Measurements from ENCODE around the gene DNAJB8. TPM values are rescaled to one million over a fixed set of nuclear protein-coding genes. Genes with fewer than 3 reads are reported as not detected.
A peak's percentile ranks its signal among the peaks of the same experiment; 100 is the strongest.

DNAJB8 gene
- total RNA-seq, 1 experiment from 2014 or later: not detected

GRCh38 chr3:128494367-128494650 lies 27.6 kb upstream of the DNAJB8 start:
- DNase-seq (ENCODE audit: low read depth): no peak

GRCh38 chr3:128493570-128494366 lies 27.1 kb upstream of the DNAJB8 start:
- DNase-seq (ENCODE audit: low read depth): no peak

DNA sequence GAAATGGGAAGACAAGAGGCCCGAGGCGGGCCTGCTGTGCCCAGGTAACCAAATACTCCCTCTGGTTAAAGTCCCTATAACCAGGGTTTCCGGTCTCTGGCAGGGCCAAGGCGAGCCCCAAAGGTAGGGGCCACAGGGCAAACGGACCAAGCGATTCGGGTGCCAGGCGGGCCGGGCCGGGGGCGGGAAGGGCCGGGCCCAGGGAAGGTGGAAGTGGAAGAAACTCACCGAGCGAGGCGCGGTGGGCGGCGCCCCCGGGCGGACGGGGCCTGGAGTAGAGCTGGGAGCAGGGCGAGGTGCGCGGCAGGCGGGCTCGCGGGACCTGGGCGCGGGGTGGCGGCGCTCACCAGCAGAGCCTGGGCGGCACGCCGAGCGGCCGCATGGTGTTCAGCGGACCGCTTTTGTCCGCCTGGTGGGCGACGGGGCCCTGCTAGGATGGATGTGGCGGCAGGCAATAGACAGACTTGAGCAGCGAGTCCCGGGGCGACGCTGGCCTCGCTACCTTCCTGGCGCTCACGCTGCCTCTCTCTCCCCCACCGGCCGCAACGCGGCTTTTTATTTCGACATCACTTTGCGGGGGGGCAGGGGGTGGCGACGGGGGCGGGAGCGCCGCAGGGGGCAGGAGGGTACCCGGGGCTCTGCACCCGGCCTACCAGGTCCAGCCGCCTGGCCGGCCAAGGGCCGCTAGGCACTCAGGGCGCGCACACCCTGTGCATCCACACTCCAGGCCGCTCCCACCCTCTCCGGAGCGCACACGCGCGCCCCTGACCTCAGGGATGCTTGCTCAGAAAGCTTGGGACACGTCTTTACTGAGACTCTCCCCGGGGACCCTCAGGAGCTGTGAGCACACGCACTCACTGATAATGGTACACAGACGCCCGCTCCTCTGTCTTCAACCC lies 26.2 kb upstream of the DNAJB8 start, which contains the start of gene GATA2:
Gene GATA2, minus strand, starts transcription at position 531 of the 899 bp plus-strand sequence. CDS start 6,170 bp downstream, outside the sequence.
- DNase-seq (ENCODE audit: low read depth): peak; percentile 55

DNA sequence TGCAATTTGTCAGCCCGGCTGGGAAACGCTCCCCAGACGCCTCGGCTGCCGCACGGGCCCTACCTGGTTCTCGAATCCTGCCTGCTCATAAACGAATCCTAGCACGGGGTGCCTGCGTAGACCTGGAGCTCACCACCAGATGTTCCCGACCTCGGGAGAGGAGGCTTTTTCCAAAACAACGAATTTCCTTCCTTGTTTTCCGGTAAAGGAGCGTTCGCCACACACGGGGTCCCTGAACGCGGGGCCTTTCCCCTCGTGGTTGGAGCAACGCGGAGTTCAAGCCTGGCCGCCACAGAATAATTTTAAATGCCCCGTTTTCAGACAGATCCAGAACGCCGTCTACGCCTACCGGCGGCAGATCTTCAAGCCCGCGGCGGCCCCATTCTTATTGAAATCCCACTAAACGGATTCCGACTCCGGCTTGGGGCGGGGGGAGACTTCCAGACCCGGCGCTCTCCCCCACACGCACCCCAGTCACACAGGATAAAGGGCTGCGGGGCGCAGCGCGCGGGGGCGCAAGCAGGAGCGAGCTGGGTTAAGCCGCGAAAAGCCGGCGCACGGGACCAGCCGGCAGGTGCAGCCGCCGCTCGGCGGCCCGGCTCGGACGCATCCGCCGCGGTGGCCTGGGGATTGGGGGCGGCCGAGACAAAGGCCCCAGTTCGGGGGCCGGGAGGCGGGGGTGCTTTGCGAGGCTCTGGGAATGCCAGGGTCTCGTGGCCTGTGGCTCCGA lies 25.4 kb upstream of the DNAJB8 start:
- DNase-seq (ENCODE audit: low read depth): no peak

GRCh38 chr3:128491691-128491940 lies 24.9 kb upstream of the DNAJB8 start:
- no peak for DNase-seq (ENCODE audit: low read depth)

- DNase-seq (ENCODE audit: low read depth): no peak
These were observed 24.4 kb upstream of the DNAJB8 start for GRCh38 chr3:128490915-128491690.

DNA sequence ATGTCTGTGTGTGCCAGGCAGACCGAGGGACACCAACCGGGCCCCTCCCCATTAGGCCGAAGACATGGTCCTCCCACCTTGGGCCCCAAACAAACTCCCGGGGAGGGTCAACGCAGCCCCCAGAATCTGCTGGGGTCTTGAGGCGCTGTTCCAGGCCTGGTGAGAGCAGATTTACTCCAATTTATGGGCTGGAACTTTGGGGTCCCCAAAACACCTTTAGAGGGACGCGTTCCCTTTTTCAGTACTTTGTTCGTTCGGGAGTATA lies 23.9 kb upstream of the DNAJB8 start:
- no peak for DNase-seq (ENCODE audit: low read depth)

GRCh38 chr3:128489927-128490649 lies 23.4 kb upstream of the DNAJB8 start:
- peak; percentile 63 for DNase-seq (ENCODE audit: low read depth)

DNA sequence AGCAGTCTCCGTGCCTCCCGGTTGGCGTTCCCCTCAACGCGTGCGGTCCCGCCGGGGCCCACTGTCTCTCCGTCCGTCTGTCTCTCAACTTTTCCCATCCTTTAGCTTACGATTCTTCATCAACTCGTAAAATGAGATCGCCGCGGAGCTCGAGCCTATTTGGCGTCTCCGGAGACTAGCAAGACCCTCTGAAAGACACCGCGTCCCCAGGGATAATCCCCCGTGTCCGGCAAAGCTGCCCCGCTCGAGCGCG lies 22.9 kb upstream of the DNAJB8 start:
- no peak for DNase-seq (ENCODE audit: low read depth)

DNA sequence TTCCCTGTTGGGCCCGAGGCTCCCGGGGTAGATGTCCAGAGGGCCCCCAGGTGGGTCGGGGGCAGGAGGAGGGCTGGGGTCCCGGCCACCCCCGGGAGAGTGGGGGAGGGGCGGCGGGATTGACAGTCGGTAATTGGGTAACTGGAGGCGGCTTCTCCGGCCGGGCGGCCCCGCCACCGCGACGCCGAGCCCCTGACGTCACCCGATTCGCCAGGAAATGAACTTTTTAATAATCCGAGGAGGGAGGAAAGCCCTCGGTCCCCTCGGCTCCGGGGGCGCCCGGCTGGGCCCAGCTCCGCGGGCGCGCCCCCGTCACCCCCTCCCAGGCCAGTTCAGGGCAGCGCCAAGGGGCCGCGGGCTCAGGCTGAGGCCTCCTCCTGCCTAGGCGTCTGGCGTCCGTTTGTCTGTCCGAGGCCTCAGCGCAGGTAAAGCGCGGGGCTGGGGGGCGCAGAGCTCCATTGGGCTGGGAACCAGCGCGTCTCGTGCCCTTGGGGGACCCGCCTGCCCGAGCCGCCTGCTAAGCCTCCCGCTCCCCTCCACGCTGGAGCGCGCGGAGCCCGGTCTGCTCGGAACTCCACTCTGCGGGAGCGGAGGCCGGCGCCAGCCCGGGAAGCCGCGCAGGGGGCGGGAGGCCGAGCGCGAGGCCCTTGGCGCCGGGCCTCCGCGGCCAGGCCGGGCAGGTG lies 22.4 kb upstream of the DNAJB8 start:
- DNase-seq (ENCODE audit: low read depth): peak; percentile 77

- peak; percentile 52 for DNase-seq (ENCODE audit: low read depth)
These were observed 21.9 kb upstream of the DNAJB8 start for GRCh38 chr3:128488636-128488990.

DNA sequence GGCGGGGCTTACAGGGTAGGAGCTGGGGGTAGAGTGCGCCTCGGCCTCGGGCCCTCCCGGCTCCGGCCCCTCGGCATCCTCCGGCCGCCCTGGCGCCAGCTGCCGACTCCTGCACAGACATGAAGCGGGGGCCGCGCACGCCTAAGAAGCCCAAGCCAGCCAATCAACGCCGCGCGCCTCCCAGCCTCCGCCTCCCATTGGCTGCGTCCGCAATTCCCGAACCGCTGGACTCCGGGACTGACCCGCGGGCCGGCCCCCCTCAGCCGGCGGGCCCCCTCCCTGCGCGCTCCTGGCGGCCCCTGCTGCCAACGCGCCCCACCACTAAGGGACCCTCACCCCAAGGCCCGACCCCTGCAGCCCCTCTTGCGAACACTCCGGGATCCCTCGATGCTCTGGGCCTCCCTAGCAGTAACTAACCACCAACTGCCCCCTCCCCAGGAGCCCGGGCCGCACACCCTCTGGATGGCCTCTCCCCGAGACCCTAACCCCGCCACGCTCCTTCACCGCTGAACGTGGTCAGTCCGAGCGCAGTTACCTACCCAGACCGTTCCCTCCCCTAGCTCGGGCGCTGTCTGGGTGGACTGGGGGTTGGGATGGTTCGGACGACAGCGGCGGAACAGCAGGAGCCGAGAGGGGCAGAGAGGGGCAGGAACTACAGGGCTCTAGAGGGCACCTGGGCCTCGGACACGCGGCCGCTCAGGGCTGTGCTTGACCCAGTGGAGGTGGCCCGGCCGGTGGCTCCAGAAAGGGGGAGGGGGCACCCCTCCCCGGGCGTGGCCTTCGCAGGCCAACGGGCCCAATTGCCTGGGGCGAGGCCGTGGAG lies 21.3 kb upstream of the DNAJB8 start:
- DNase-seq (ENCODE audit: low read depth): peak; percentile 95

GRCh38 chr3:128487538-128487812 lies 20.8 kb upstream of the DNAJB8 start:
- DNase-seq (ENCODE audit: low read depth): no peak

DNA sequence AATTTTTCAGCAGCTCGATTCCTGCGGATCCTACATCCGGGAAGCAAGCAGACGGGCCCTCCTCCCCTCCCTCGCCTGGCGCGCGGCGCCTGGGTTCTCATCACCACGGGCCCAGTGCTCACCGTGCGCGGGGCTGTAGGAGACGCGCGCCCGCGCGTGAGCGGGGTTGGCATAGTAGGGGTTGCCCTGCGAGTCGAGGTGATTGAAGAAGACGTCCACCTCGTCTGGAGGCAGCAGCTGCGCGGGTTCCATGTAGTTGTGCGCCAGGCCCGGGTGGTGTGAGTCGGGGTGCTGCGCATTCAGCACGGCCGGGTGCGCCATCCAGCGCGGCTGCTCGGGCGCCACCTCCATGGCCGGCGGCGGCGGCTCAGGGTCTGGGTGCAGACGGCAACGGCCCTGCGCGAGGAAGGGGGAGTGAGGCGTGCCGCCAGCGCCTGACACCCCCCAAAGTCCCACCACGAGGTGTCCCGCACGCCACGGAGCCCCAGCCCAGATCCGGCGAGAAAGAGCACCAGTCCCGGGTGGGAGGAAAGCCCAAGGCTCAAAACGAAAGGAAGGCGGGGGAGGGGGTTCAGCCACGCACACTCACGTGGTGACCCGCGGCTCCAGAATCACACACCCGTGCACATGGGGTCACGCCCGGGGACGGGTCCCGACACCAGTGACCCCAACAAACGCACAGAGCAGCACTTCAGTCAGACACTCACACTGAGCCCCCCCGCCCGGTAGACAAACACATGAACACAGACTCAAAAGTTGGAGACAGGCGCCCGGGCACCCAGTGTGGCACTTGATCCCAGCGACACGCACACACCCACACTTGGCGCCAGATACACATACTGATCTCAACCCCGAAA lies 20.2 kb upstream of the DNAJB8 start:
- peak; percentile 49 for DNase-seq (ENCODE audit: low read depth)

- no peak for DNase-seq (ENCODE audit: low read depth)
These were observed 19.5 kb upstream of the DNAJB8 start for GRCh38 chr3:128486205-128486628.

GRCh38 chr3:128485282-128486204 lies 18.9 kb upstream of the DNAJB8 start:
- DNase-seq (ENCODE audit: low read depth): no peak

DNA sequence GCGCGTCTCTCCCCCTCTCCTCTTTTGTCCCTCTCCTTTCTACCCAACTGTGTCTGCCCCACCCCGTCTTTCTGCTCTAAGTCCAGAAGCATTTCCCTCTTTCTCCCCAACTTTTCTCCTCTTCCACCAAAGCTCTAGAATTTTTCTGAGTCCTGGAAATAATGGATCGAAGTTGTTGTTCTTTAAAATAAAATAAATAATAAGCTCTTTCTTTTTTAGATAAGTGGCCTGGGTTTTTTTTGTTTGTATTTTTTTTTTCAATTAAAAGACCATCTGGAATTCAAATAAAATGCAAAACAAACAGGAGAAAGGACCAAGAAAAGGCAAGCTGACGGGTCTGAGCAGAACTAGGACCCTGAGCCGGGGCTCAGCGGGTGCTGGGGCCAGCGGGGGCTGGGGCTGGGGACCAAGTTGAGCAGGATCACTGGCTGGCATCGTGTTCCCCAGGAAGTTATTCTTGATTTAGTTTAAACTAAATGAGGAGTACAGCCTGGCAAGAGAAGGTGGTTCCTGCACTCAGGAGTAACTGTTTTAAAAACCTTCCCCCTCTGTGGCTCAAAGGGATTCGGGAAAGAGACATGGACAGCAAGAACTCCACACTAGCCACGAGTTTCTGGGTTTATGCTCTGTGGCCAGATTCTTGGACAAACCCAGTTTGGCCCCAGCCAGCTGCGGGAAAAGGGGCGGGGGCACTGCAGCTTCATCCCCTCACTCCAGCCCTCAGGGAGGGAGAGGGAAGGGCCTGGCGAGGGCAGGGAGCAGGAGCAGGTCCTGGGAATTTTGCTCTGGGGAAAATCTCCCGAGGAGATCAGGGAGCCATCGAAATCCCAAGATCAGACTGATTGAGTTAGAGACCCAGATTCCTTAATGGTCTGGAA lies 18.0 kb upstream of the DNAJB8 start:
- no peak for DNase-seq (ENCODE audit: low read depth)
